PC-3 (cell line): ENCODE results near the gene ATRAID.

Experiments used
- EZH2 ChIP-seq: fragments of 300-600 bp; sonication (generic); IDR thresholded peaks from one replicate; pipeline ENCODE4 v1.6.1; 2017; ENCODE audit warnings: antibody characterized with exemption, mild to moderate bottlenecking, low read length; ENCODE audit not compliant: unreplicated experiment
- EZH2phosphoT487 ChIP-seq: fragments of 300-600 bp; sonication (generic); IDR thresholded peaks from 2 replicates; pipeline ENCODE4 v1.6.1; 2018; ENCODE audit warnings: mild to moderate bottlenecking, antibody characterized with exemption, low read length, borderline replicate concordance
- TF ChIP-seq, protein P1 (sequence below): fragments of 300-600 bp; sonication (generic); conservative IDR thresholded peaks from 2 replicates; pipeline ENCODE4 v1.5.1; 2017; ENCODE audit warnings: antibody characterized with exemption, low read depth, mild to moderate bottlenecking, low read length

DNA sequence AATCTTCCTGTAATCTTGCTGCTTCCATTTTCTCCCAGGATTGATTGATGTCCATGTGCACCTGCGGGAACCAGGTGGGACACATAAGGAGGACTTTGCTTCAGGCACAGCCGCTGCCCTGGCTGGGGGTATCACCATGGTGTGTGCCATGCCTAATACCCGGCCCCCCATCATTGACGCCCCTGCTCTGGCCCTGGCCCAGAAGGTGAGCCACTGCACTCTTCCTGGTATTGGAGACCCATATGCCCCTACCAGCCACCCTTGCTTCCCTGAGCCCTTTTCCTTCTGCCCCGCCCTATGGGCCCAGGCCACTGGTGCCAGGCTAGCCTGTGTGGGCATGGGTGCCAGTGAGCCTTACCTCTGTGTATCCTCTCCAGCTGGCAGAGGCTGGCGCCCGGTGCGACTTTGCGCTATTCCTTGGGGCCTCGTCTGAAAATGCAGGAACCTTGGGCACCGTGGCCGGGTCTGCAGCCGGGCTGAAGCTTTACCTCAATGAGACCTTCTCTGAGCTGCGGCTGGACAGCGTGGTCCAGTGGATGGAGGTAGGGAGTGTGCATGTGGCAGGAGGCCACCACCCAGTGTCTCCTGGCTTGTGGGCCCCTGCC is 25.6 kb downstream of the ATRAID start:
- TF ChIP-seq, protein P1, sequence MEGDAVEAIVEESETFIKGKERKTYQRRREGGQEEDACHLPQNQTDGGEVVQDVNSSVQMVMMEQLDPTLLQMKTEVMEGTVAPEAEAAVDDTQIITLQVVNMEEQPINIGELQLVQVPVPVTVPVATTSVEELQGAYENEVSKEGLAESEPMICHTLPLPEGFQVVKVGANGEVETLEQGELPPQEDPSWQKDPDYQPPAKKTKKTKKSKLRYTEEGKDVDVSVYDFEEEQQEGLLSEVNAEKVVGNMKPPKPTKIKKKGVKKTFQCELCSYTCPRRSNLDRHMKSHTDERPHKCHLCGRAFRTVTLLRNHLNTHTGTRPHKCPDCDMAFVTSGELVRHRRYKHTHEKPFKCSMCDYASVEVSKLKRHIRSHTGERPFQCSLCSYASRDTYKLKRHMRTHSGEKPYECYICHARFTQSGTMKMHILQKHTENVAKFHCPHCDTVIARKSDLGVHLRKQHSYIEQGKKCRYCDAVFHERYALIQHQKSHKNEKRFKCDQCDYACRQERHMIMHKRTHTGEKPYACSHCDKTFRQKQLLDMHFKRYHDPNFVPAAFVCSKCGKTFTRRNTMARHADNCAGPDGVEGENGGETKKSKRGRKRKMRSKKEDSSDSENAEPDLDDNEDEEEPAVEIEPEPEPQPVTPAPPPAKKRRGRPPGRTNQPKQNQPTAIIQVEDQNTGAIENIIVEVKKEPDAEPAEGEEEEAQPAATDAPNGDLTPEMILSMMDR: no peak
- TF ChIP-seq EZH2 (no peak), EZH2phosphoT487 (no peak)
